NCI-H2107 treated with DMSO at 0.1 percent for 48 hours (cell line): Measurements from ENCODE around the gene TMEM266.

Experiments used
- DNase-seq: peaks from one replicate; lab custom pipeline; 2025; ENCODE audit not compliant: unreplicated experiment; lab: John Stamatoyannopoulos, UW

TMEM266 gene

DNA sequence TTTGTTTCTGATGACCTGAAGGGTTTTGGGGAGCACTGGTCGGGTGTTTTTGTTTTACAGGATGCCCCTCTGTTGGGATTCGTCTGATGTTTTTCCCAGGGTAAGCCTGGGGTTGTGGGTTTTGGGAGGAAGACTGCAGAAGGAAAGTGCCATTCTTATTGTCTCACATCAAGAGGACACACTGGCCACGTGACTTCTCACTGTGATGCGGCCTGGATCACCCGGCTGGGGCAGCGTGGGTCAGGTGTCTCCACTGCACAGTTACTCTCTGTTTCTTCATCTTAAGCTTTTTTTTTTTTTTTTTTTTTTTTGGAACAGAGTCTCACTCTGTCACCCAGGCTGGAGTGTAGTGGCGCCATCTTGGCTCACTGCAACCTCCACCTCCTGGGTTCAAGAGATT, 120.5 kb downstream of the TMEM266 start:
- DNase-seq, result no peak

DNA sequence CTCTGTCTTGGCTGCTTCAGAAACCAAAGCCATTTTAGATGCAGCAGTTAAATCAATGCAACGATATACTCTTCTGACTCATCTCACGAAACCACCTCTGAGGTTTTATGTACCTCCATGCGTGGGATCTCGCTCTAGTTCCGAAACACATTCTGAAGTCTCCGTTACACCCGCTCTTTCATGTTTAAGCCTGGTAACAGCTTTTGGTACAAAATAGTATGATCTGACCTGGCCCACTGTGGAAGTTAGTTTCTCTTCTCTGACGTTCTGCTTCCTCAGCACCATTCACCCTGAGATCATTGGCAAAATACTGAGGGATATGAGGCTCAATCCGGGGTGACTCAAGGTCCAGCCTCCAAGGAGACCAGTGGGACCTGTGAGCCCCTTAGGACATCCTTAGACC, 121.9 kb downstream of the TMEM266 start:
- no peak for DNase-seq

DNA sequence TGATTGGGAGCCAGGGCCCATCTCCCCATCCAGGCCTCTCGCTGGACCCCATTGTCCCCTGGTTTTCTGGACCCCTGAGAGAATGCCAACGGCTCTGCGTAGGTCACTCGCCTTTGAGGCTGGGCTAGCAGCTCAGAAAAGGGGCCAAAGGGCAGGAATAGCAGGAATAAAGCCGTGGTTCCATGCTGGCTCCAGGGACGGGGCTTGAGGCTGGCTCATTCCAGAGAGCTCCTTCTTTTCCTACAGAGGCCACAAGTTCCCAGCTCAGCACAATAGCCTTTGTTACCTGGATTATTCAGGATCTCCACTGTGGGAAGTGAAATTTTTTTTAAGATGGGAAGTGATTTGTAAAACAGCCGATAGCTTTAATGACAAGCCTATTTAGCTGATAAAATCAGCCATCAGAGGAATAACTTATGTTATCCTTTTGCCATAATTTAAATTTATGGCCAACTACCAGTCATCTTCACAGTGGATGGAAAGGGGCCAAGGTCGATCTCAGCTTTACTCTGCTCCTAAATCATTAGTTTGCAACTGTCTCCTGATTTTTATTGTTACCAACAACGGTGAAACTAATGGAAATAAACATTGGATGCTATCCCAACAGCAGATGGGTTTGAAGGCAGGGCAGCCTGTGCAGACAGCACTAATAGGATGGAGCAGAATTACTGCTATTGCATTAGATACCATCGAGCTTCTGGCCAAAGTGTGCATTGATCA, 124.3 kb downstream of the TMEM266 start:
- no peak for DNase-seq

DNA sequence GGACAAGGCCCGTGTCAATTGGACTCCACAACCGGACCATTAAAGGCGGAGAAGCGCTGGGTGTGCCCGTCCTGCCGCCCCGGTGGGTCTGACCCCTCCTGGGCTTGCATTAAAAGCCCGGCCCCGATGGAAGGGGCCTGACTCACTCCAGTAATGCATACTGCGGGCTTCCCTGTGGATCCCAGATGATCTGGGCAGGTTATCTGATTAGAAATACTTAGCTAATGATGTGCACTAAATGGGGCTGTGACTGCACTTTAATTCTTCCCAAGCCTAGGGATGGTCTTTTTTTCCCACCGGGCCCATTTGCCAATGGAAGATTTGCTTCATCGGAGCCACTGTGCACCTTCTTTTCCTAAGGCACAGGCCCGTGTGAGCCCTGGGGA, 124.9 kb downstream of the TMEM266 start:
- no peak for DNase-seq

DNA sequence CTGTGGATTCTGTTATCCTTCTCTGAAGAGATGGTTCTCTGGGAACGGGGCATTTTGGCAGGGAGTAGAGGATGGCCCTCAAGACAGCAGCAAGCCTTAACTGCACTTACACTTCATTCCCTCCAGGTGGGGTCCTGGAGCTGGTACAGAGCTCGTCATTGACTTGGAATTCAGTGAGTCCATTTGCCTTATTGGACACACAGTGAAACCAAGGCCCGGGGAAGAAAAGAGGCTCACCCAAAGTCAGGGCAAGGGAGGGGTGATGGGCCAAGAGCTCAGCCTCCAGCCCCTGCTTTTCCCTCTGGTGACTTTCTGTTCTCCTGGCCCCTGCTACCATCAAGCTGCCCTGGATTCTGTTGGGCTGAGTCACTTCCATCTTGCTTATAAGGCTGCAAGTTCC, 125.9 kb downstream of the TMEM266 start:
- no peak for DNase-seq

DNA sequence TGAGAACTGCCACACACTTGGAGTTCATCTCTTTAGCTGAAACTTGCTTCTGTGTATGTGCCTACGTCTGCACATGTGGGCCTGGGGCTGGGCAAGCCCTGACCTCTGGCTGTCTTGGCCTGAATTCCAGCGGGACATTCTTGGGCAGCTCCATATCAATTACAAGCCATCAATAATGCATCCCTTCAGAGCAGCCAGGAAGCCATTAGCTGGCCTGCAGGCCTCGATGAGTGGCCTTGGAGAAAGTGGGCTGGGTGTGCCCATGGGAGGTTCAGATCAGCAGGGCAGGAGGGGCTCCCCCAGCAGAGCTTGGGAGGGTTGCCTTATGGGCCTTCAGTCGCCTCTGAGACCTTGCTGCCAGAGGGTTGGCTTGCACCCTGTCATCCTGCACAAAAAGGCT, 127.4 kb downstream of the TMEM266 start:
- no peak for DNase-seq

DNA sequence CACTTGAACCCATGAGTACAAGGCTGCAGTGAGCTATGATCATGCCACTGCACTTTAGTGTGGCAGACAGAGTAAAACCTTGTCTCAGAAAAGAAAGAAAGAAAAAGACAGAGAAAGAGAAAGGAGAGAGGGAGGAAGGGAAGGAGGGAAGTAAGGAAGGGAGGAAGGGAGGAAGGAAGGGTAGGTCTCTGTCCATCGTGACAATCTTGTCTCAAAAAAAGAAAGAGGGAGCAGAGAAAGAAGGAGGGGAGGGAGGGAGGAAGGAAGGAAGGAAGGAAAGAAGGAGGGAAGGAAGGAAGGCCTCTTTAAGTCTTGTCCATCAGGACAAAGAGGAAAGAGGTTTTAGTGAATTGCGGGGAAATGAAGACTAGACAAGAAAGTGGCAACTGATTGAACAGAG, 129.3 kb downstream of the TMEM266 start:
- no peak for DNase-seq

DNA sequence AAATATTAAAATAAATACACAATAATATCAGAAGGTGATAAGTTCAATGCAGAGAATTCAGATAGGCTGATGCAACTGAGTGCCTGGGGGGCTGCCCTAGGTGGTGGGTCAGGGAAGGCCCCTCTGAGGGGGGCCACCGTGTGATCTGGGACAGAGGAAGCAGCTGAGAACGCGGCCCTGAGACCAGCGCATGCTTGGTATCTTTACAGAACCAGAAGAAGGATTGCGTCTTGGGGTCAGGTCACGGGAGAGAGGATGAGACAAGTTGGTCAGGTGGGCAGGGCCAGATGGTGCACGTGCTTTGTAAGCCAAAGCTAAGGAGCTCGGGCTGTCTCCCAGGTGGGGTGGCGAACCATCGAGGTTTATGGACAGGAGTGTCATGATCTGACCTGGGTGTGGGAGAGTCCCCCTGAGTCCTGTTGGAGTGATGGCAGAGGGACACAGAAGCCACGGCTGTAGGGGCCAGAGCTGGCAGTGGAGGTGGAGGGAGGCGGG, 130.3 kb downstream of the TMEM266 start:
- no peak for DNase-seq

DNA sequence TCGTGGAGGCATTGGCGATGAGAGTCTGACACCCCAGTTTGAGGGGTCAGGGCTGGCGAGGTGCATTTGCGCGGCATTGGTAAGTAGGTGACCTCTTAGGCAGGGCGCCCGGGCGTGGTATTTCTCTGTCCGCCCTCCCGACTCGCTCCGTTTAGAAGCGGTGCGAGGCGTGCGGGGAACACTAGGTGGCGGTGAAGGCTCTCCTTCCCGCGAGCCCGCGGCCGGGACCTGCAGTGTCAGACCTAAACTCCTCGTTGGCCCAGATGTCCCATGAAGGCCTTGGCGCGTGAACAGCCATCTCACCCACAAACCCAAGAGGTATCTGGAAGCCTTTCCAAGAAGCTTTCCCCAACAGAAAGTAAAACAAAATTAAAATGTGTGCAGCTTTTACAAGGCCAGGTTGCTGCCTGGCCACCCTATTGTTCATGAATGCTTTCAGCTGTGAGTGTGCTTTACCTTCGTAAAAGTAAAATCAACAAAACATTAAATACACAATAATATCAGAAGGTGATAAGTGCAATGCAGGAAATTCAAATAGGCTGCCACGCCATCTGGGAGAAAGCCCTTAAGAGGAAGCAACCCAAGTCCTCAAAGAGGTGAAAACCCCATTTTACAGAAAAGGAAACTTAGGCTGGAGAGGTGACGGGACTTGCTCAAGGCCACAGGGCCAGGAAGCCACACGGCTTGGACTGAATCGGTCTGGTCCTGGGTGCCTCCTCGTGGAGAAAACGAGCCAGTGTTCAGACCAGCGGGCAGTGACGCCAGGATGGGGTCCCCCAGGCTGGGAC, 131.2 kb downstream of the TMEM266 start:
- DNase-seq, result peak; percentile 11

DNA sequence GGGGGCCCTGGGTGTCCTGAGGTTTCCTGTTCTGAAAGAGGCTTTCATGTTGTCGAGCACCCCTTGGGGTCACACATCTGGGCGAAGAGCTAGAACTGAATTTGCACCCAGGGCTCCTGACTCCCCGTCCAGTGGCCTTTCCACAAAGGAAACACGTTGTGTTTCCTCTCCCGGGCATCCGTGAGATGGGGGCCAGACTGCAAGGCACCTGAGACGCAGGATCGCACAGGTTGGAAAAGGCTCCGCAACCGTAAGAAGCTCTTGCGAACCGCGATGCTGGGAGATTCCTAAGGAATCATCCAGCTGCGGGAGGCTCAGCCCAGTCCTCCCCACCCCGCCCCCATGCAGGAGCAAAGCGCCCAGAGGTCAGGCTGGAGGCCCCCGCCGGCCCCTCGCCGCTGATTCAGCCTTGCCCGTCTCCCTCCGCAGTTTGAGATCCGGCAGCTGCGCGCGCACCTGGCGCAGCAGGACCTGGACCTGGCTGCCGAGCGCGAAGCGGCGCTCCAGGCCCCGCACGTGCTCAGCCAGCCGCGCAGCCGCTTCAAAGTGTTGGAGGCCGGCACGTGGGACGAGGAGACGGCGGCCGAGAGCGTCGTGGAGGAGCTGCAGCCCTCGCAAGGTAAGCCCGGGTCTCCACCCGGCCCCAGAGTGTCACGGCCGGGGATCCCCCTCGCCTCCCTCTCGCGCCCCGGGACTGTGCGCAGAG, 131.9 kb downstream of the TMEM266 start:
- DNase-seq, result no peak

DNA sequence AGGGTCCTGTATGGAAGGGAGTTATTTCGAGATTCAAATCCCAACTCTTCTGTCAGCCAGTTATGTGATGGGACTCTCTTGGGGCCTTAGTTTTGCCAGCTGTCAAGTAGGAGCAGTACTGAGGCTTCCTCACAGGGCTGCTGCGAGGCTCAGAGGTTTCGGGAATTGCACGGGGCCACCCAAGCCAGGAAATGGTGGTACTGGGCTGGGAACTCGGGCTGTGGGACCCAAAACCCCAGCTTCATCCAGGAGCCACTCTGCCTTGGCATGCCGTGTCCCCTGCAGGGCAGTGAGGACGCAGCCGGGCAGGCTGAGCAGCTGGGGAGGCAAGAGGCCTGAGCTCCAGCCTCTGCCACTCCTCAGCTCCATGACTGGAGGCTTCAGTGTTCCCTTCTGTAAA, 132.9 kb downstream of the TMEM266 start:
- DNase-seq, result no peak

DNA sequence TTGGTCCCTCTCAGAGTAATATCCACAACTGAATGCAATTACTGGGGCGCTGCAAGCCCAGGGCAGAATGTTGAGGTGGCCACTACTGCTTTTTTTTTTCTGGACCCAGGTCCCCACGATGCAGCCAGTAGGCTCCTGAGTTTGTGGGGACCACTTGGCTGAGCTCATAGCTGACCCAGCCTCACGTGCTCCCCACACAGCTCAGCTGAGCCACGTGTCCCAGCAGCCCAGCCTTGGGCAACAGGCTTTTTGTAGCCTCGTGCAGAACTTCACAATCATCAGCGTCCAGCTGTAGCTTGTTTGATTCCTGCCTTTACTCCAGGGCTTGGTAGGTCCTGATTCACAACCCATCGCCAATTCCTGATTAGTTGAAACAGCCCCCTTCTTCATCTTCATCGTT, 134.1 kb downstream of the TMEM266 start:
- DNase-seq, result no peak

DNA sequence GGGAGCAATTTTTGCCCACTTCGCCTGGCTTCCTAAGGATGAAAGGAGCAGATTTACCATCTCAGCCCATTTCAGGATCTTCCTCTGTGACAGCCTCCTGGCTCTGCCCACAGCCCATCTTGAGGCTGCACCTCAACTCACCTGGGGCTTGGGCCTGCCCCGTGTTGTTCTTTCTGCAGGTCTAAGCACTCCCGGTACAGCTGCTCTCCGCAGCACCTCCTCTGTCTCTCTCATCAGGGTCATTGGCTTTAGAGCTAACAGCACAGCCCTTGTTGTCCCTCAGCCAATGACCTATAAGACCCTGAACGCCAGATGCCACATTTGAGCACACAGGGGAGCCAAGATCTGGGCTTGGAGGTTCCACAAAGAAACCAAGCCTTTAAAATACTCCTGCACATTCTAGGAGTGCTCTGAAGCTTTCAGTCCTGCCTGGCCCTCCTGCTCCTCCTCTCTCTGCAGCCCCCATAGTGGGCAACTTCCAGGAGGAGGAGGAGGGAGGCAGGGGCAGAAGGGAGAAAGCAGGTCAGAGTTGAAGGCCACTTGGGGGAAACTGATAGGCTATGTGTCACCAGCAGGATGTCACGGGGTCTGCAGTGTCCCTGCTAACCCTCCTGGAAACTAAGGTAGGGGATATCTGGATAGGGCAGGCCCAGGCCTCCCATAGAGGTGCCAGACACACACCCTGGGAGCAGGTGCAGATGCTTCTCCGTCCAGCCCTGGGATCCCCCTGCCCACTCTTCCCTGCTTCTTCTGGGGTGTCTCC, 135.9 kb downstream of the TMEM266 start:
- DNase-seq, result no peak

DNA sequence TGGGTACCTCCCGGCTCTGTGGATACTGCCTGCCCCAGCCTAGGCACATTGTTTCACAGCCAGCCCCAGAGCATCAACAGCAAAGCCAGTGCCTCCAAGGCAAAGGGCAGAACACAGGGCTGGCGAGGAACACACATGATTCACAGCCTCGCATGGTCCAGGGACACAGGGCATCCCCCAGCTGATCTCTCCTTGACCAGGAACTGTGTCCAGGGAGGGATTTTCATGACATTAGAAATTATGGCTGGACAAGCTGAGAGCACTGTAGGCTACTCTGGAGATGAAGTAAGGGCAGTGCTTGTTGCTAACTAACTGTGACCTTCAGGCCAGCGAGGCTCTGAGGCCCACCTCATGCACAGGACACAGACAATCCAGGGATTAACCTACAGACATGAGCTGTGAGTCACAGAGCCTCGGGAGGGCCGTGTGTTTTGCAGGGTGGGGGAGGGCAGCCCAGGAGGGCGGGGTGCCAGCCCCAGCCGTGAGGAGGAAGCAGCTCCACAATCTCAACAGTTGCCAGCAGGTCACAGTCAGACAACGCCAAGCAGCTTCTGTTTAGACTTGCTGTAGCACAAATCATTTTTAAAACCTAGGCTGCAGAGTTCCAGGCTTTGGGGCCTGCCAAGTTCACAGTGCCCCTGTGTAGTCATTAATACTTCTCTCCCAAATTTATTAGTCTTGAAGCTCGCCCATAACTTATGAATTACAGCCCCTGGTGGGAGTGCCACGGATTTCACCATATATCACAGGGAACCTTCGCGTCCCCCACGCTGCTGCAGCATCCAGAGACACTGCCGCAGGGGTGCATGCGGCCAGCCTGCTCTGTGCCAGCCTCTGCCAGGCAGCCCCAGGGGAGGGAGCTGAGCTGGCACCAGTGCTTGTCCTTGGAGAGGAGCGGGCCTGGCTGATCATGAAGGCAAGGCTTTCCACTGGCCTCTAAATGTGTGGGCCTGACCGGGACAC, 136.8 kb downstream of the TMEM266 start:
- no peak for DNase-seq

DNA sequence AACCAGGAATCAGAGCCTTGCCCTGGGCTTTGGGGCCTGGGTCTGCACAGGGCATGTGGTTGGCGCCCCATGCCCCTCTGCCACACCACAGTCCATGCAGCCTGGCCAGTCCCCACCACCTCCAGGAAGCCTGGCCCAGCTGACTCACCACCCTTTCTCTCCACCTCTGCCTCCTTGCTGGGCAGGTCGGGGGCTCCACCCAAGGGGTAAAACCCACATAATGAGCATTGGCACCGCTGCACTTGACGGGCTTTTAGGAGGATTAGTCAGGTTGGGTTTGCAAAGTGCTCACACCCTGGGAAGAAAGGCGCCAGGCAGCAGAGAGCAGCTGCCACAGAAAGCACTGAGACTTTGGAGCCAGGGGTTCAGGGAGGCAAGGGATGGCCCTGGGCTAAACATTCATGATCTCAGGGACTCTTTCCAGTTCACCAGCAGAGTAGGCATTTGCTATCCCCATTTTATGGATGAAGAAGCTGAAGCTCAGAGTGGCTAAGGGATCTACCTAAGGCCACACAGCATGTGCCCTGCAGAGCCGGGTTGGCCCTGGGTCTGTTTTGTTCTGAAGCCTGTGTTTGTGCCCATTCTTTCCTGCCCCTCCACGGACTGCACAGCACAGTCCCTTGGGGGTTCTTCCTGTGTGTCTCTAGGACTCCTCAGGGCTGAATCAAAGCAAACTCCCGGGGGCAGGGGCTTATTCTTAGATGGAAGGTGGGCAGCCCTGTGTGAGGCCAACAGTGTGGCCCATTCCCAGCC, 138.1 kb downstream of the TMEM266 start:
- no peak for DNase-seq

DNA sequence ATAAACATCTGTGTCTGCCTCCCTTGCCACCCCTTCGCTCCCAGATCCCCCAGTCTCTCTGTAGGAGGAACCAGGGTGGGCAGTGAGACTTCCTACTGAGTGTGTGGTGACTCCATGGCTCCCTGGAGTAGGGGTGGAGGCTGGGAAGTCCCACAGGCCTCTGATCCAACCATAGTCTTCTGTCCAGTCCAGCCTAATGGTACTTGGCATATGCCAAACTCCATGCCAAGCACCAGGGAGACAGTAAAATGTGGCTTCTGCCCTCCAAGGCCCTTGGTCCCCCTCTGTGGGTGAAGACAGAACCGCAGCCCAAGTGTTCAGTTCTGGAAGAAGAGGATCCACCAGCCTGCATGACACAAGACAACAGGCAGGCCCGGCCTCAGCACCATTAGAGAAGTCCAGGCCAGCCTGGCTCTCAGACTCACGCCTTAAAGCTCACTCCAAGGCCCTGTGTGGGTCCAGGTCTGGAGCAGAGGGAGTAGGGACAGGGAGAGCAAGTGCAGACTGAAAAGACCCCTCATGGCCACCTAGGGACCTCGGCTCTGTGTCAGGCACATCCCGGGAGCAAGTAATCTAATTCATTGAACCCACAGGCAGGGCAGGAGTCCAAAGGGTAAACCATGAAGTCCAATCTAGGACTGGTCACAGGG, 138.8 kb downstream of the TMEM266 start:
- DNase-seq, result no peak

DNA sequence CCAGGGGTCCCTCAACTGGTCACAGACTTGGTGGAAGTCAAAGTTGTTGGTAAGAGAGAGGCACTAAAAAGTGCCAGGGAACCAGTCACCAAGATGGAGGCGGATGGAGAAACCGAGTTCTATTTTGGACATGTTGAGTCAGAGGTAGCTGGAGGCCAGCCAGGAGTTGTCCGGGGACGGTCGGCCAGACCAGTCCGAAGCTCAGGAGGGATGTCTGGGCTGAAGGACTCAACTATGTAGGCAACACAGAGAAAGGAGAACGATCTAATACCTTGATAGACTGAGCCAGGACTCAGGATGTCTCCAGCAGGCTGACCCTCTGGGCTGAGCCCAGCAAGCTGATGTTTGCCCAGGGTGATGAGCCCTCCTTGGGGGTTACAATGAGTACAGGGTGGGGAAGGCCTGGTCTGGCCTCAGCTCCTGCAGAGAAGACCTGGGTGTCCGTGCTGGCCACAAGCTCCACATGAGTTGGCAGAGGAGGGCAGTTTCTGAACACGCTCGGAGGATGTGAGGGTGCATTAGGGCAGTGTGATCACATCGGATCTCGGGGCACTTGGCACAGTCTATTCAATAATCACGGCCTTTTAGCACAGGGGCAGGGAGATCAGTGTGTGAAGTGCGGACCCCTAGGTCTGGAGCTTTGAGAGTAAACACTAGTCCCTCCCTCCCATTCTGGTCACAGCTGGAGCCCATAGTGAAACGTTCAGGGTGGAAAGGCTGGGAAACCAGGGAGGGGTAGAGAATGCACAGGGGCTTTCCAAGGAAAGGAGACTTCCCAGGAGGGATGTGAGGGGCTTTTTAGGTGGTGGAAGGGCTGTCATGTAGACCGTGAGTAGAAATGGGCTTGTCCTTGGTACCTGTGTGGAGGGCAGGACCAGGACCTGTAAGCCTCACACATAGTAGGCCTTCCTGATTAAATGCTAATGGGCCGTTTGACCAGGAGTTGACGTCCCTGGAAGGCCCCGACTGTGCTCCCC, 139.6 kb downstream of the TMEM266 start:
- DNase-seq, result no peak

DNA sequence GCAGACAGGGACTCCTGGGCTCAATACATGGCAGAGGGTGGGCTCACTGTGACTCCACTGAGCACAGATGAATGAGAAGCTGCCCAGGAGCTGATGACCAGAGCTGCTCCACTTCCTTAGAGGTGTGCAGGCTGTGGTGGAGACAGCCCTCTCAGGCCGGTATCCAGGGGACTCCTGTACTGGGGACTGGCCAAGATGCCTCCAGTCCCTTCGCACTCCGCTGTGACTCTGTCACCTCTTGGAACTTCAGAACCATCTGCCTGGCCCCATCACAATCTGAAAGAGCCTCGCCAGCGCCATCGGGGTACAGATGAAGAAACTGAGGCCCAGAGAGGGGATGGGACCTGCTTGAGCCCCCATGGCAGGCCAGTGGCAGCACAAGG, 140.3 kb downstream of the TMEM266 start:
- DNase-seq, result no peak
